Lower leg skin (tissue), 4 donors: ENCODE data around the gene EGR1. TPM values are rescaled to one million over a fixed set of nuclear protein-coding genes. Genes with fewer than 3 reads are reported as not detected.

Experiments used
- DNase-seq, 2 donors: peaks; one replicate each; pipeline ENCODE4 v3.0.0-alpha.2; 2019; ENCODE audit warnings: low spot score in 2 of 2
- H3K4me3 ChIP-seq: fragments of 200-600 bp; sonication (generic); 2 replicates; pipeline ENCODE4 v1.5.1; 2017; ENCODE audit warnings: mild to moderate bottlenecking, low read depth; ENCODE audit not compliant: poor library complexity, severe bottlenecking
- POLR2A ChIP-seq, 2 donors: fragments of 450-650 bp; IDR thresholded peaks; one replicate each; pipeline ENCODE4 v1.6.1; 2016 to 2017; ENCODE audit warnings: antibody characterized with exemption in 2 of 2, mild to moderate bottlenecking in 1 of 2, moderate library complexity in 1 of 2
- WGBS, 2 donors: methylation state at CpG; one replicate each; pipeline ENCODE4 v1.1.5; 2018; 5-methylcytosine and 5-hydroxymethylcytosine counted together
- intact Hi-C: fragments of 100-400 bp; cut with DNase I; formaldehyde crosslinking; loops from one replicate; pipeline ENCODE4 v1.15.0; 2023; ENCODE audit warnings: low total_unique reads
- total RNA-seq, 4 donors: library from RNA; depleted of rRNA; stranded (reverse); fragments of >200 nt; gene quantifications; one replicate each; pipeline ENCODE4 v1.1.0, GENCODE V29; 2016
- TF ChIP-seq, protein P1 (sequence below), 3 donors: fragments of 450-650 bp; IDR thresholded peaks; one replicate each; pipeline ENCODE4 v1.5.1; 2016; ENCODE audit warnings: antibody characterized with exemption in 3 of 3, mild to moderate bottlenecking in 3 of 3, moderate library complexity in 2 of 3

The EGR1 gene
- total RNA-seq, 4 donors from 2014 or later = 37.5 to 110 (median 47.8) TPM

DNA sequence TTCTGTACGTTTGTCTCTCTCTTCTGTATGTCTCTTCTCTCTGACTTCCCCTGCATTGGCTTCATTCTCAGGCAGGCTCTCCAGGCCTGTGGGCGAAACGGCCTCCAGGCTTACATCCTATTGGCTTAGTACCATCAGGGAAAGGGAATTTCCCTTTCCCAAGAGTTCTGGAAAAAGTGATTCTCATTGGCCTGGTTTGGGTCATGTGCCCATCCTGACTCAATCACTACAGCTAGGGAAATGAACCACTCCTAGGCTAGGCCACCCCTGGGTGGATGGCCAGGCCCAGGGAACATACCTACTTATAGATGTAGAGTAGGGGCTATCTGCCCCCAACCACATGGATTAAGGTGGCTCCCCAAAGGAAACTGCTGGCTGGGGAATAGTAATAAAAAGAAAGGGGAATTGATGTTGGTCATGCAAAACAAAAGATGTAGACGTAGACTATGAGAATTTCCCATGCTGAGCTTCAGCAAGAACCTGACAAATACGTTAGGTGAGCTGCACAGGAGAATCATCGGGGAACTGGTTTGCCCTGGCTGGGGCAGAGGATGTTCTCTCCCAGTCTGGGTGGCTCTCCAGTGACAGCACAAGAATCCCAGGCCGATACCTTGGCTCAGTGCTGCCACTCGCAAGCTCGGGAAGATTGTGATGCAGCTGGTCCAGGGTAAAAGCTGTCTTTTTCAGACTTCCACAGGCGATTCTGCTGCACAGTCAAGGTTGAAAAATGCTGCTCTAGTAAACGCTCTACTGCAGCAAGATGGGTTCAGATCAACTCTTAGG, 3.7 kb upstream of the EGR1 start:
- intact Hi-C loops = loop anchor here (5.0 to 10.0 kb wide), 2 partner anchors 41 to 83 kb away; partner anchors contain the start of gene ETF1
- TF ChIP-seq, protein P1, sequence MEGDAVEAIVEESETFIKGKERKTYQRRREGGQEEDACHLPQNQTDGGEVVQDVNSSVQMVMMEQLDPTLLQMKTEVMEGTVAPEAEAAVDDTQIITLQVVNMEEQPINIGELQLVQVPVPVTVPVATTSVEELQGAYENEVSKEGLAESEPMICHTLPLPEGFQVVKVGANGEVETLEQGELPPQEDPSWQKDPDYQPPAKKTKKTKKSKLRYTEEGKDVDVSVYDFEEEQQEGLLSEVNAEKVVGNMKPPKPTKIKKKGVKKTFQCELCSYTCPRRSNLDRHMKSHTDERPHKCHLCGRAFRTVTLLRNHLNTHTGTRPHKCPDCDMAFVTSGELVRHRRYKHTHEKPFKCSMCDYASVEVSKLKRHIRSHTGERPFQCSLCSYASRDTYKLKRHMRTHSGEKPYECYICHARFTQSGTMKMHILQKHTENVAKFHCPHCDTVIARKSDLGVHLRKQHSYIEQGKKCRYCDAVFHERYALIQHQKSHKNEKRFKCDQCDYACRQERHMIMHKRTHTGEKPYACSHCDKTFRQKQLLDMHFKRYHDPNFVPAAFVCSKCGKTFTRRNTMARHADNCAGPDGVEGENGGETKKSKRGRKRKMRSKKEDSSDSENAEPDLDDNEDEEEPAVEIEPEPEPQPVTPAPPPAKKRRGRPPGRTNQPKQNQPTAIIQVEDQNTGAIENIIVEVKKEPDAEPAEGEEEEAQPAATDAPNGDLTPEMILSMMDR (IDR thresholded peaks at IDR 0.05) = no peak
- TF ChIP-seq POLR2A (IDR thresholded peaks at IDR 0.05) = no peak
- WGBS, 2 donors = 60 to 63% methylated on average over 11 of the region's 11 CpGs
- H3K4me3 ChIP-seq = no peak overlapping the region
- peak in 1 of 2 donors; percentile 43 for DNase-seq

DNA sequence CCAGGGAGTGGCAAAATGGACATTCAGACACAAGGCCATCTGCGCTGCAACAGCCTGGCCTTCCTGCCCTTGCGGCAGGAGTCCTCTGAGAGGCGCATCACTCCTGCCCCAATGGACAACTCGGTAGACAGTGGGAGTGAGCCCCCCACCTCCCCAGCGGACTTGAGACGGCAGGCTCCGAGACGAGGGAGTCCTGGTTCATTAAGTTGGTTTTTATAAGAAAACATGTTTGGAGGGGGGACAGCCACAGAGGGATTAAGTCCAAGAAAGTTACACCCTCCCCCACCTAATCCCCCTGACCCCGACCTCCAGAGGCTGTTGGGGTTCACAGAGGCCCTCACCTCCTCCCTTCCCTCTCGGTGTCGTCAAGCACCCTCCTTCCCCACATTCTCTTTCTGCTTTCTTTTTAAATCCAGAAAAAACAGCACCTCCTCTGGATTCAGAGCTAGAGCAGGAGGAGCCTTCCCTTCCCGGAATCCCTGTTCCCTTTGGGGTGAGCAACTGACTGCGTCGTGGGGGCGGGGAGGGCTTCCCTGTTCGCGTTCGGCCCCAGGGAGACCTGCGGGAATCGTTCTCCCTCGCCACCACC, 1.8 kb upstream of the EGR1 start:
- 16 to 17% methylated on average over 21 of the region's 21 CpGs for WGBS, 2 donors
- H3K4me3 ChIP-seq = peak overlapping the region; percentile 19
- intact Hi-C loops = loop anchor here (5.0 to 10.0 kb wide), 2 partner anchors 39 to 81 kb away; partner anchors contain the start of gene ETF1
- no peak for DNase-seq
- no peak for TF ChIP-seq POLR2A (IDR thresholded peaks at IDR 0.05)
- TF ChIP-seq, protein P1 (IDR thresholded peaks at IDR 0.05) = no peak

DNA sequence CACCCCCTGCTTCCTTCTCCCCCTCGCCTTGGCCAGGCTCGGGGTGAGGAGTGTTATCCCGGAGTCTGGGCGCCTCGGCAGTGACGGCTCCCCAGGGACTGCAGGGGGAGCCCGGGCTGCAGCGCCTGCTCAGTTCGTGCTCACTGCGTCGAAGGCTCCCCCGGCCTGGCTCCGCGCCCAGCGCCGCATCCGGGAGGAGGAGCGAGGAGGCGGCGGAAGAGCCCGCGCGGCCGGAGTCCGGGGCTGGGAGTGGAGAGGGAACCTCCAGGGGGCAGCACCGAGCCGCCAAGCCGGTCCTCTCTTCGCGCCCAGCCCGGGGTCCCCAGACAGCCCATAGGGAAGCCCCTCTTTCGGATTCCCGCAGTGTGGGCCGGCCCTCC, 1.3 kb upstream of the EGR1 start:
- intact Hi-C loops = loop anchor here (5.0 to 10.0 kb wide), 2 partner anchors 38 to 81 kb away; partner anchors contain the start of gene ETF1
- H3K4me3 ChIP-seq = peak overlapping the region; percentile 61
- DNase-seq = peak; percentile 90 to 99
- 0 to 1% methylated on average over 18 of the region's 34 CpGs for WGBS, 2 donors
- TF ChIP-seq, protein P1 (IDR thresholded peaks at IDR 0.05) = peak in 1 of 3 donors; percentile 82
- TF ChIP-seq POLR2A (IDR thresholded peaks at IDR 0.05) = no peak

DNA sequence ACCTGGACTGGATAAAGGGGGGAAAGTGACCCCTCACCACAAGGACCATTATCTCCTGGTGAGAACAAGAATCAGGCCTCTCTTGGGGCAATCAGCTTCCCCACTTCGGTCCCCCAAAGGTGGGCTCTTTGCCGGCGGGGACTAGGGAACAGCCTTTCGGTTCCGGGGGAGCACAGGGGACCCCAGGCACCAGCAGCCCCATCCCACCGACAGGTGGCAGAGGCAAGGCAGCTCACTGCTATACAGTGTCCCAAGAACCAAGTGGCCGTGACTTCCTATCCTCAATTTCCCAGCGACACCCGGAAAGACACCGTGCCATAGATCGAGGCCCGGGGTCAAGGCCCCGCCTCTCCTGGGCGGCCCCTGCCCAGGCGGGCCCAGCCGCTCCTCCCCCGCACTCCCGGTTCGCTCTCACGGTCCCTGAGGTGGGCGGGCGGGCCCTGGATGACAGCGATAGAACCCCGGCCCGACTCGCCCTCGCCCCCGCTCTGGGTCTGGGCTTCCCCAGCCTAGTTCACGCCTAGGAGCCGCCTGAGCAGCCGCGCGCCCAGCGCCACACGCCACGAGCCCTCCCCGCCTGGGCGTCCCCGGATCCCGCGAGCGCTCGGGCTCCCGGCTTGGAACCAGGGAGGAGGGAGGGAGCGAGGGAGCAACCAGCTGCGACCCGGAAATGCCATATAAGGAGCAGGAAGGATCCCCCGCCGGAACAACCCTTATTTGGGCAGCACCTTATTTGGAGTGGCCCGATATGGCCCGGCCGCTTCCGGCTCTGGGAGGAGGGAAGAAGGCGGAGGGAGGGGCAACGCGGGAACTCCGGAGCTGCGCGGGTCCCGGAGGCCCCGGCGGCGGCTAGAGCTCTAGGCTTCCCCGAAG, 655 bp upstream of the EGR1 start:
- TF ChIP-seq, protein P1 (IDR thresholded peaks at IDR 0.05) = peak in 1 of 3 donors; percentile 5
- TF ChIP-seq POLR2A (IDR thresholded peaks at IDR 0.05) = no peak
- intact Hi-C loops = loop anchor here (5.0 to 10.0 kb wide), 2 partner anchors 38 to 80 kb away; partner anchors contain the start of gene ETF1
- H3K4me3 ChIP-seq = peak overlapping the region; percentile 61
- peak; percentile 98 to 99 for DNase-seq
- WGBS, 2 donors = 0 to 1% methylated on average over 16 to 39 of the region's 64 CpGs

DNA sequence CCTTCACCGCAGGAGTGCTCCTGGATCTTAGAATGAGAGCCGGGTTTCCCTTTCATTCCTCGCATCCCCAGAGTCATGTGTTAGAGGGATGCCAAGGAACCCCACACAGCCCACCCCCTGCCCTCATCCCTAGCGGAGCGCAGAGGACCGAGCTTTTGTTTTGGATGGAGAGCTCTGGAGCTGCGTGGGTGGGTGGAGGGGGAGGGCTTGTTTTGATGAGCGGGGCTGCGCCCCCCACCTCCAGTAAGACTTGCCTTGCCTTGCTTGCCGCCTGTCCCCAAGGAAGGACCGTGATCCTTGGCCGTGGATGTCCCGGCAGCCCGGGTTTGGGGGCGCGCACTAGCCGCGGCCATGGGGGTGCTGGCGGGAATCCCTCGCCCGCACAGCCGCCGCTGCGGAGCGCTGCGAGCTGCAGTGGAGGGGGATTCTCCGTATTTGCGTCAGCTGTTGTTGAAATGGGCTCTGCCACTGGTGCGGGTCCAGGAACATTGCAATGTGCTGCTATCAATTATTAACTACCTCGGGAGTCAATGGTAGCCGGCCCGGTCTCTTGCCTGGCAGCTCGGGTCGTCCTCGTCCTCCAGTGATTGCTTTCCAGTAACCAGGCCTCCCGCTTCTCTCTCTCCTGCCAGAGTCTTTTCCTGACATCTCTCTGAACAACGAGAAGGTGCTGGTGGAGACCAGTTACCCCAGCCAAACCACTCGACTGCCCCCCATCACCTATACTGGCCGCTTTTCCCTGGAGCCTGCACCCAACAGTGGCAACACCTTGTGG, 1.0 kb downstream of the EGR1 start:
- TF ChIP-seq, protein P1 (IDR thresholded peaks at IDR 0.05) = no peak
- TF ChIP-seq POLR2A (IDR thresholded peaks at IDR 0.05) = no peak
- intact Hi-C loops = loop anchor here (10.0 kb wide), 1 partner anchor 78 kb away; the partner anchor contains the start of gene ETF1
- 12 to 15% methylated on average over 28 to 38 of the region's 39 CpGs for WGBS, 2 donors
- DNase-seq = no peak
- peak overlapping the region; percentile 61 for H3K4me3 ChIP-seq
